ENCODE data around the gene NGLY1. TPM values are rescaled to one million over a fixed set of nuclear protein-coding genes. Genes with fewer than 3 reads are reported as not detected.

NGLY1 gene
- total RNA-seq, 6 experiments from 2014 or later, result 20.8 to 53.1 (median 21.4) TPM

GRCh38 chr3:25789209-25789595, 6.0 kb upstream of the NGLY1 start:
- intact Hi-C loops (cut with DNase I), result no loop called here
- DNase-seq (no peak), ATAC-seq (no peak)
- TF ChIP-seq CTCF (IDR thresholded peaks at IDR 0.05) (no peak), POLR2A (IDR thresholded peaks at IDR 0.05) (no peak)
- H3K9me3 ChIP-seq, result no peaks in the 10 kb centered on the region
- peaks cover 0 to 5% (median 0%) of the 10 kb centered on the region in 4 donors for H3K36me3 ChIP-seq
- 14% methylated on average over 2 of the region's 2 CpGs for WGBS (ENCODE audit: insufficient coverage, low coverage, low lambda C conversion rate, missing lambda C conversion rate)
- peaks cover 0 to 18% (median 3%) of the 10 kb centered on the region in 4 donors for H3K4me1 ChIP-seq
- H3K4me3 ChIP-seq, result peak overlapping the region; percentile 65 to 76 (median 68)
- H3K27me3 ChIP-seq, result no peaks in the 10 kb centered on the region
- H3K27ac ChIP-seq, result peak overlapping the region; percentile 76 to 94 (median 80)

DNA sequence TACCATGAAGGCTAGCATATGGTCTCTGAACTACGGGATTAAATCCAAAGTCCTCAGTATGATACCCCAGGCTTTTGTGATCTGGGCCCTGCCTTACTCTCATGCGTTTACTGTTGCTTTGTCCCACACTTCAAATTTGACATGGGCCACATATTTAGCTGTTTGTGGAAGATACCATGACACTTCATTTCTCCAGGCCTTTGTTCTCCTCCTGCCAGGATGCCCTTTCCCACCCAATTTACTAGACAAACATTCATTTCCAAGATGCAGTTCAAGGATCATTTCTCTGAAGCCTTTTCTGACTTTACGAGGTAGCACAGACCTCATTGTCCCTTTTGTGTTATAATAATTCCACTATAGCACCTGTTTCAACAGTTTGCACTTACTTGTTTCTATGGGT, 4.4 kb upstream of the NGLY1 start:
- no peak for DNase-seq
- H3K4me1 ChIP-seq, result peaks cover 0 to 20% (median 3%) of the 10 kb centered on the region in 4 donors
- intact Hi-C loops (cut with DNase I), result no loop called here
- no peaks in the 10 kb centered on the region for H3K27me3 ChIP-seq
- WGBS (ENCODE audit: insufficient coverage, low coverage, low lambda C conversion rate, missing lambda C conversion rate), result 85% methylated on average over 3 of the region's 3 CpGs
- no peak for ATAC-seq
- no peak overlapping the region for H3K27ac ChIP-seq
- no peak overlapping the region for H3K4me3 ChIP-seq
- H3K36me3 ChIP-seq, result no peaks in the 10 kb centered on the region
- H3K9me3 ChIP-seq, result no peaks in the 10 kb centered on the region
- TF ChIP-seq POLR2A (IDR thresholded peaks at IDR 0.05) (no peak), CTCF (IDR thresholded peaks at IDR 0.05) (no peak)

GRCh38 chr3:25785826-25786225, 2.6 kb upstream of the NGLY1 start:
- intact Hi-C loops (cut with DNase I), result no loop called here
- no peak overlapping the region for H3K27ac ChIP-seq

GRCh38 chr3:25784971-25785370, 1.7 kb upstream of the NGLY1 start:
- intact Hi-C loops (cut with DNase I), result no loop called here
- Histone ChIP-seq H3K4me1 (peaks cover 0 to 18% (median 5%) of the 10 kb centered on the region in 4 donors), H3K9me3 (no peaks in the 10 kb centered on the region), H3K36me3 (no peaks in the 10 kb centered on the region), H3K4me3 (no peak overlapping the region), H3K27ac (no peak overlapping the region), H3K27me3 (no peaks in the 10 kb centered on the region)
- TF ChIP-seq POLR2A (IDR thresholded peaks at IDR 0.05), result no peak
- TF ChIP-seq CTCF (IDR thresholded peaks at IDR 0.05), result no peak
- WGBS (ENCODE audit: insufficient coverage, low coverage, low lambda C conversion rate, missing lambda C conversion rate), result 92% methylated on average over 1 of the region's 1 CpG
- ATAC-seq (no peak), DNase-seq (no peak)

More at GRCh38 chr3:25785826-25786225, 2.6 kb upstream of the NGLY1 start:
- ATAC-seq, result no peak
- H3K9me3 ChIP-seq, result no peaks in the 10 kb centered on the region
- TF ChIP-seq POLR2A (IDR thresholded peaks at IDR 0.05), result no peak
- H3K27me3 ChIP-seq, result no peaks in the 10 kb centered on the region
- H3K36me3 ChIP-seq, result no peaks in the 10 kb centered on the region
- H3K4me3 ChIP-seq, result no peak overlapping the region
- no peak for DNase-seq
- peaks cover 0 to 23% (median 8%) of the 10 kb centered on the region in 4 donors for H3K4me1 ChIP-seq
- WGBS (ENCODE audit: insufficient coverage, low coverage, low lambda C conversion rate, missing lambda C conversion rate), result 83% methylated on average over 3 of the region's 3 CpGs

GRCh38 chr3:25783661-25784512, 644 bp upstream of the NGLY1 start:
- peaks cover 0 to 16% (median 5%) of the 10 kb centered on the region in 4 donors for H3K4me1 ChIP-seq
- 12% methylated on average over 19 of the region's 34 CpGs for WGBS (ENCODE audit: insufficient coverage, low coverage, low lambda C conversion rate, missing lambda C conversion rate)
- H3K27ac ChIP-seq, result peak overlapping the region; percentile 54 to 82 (median 68)

More at GRCh38 chr3:25783661-25784512, 644 bp upstream of the NGLY1 start:
- peak; percentile 58 to 75 (median 66) for ATAC-seq
- H3K36me3 ChIP-seq, result no peaks in the 10 kb centered on the region
- no peaks in the 10 kb centered on the region for H3K27me3 ChIP-seq
- TF ChIP-seq CTCF (IDR thresholded peaks at IDR 0.05) (peak in 1 of 4 donors; percentile 2), POLR2A (IDR thresholded peaks at IDR 0.05) (no peak)
- H3K9me3 ChIP-seq, result no peaks in the 10 kb centered on the region
- peak in 2 of 3 donors; percentile 76 to 81 for DNase-seq
- peak overlapping the region; percentile 77 to 91 (median 85) for H3K4me3 ChIP-seq
- intact Hi-C loops (cut with DNase I), result no loop called here
